Thymus (tissue), 11 donors: ENCODE measurements around the gene HS6ST3. TPM values are rescaled to one million over a fixed set of nuclear protein-coding genes. Genes with fewer than 3 reads are reported as not detected.
"Not testable (repeated sequence)": the region's sequence is repeated elsewhere in the genome, so short reads cannot be mapped to it uniquely, and the experiment has no call there.

Experiments
- DNase-seq, 9 donors: peaks; one replicate each; pipeline ENCODE4 v3.0.0-alpha.2; 2013; ENCODE audit warnings: low spot score in 9 of 9, low read depth in 6 of 9, missing footprints in 1 of 9
- H3K27ac ChIP-seq, 2 donors: one replicate each; pipeline ENCODE4 v1.5.1; 2013; ENCODE audit warnings: control low read depth in 1 of 2, low read depth in 1 of 2, low read length in 1 of 2, mild to moderate bottlenecking in 1 of 2, moderate library complexity in 1 of 2
- H3K27me3 ChIP-seq, 2 donors: one replicate each; pipeline ENCODE4 v1.5.1; 2013; ENCODE audit warnings: low read length in 1 of 2; ENCODE audit not compliant: control insufficient read depth in 2 of 2, insufficient read depth in 1 of 2
- H3K36me3 ChIP-seq, 2 donors: one replicate each; pipeline ENCODE4 v1.5.1; 2013; ENCODE audit warnings: low read length in 1 of 2, mild to moderate bottlenecking in 1 of 2, moderate library complexity in 1 of 2; ENCODE audit not compliant: control insufficient read depth in 2 of 2, insufficient read depth in 2 of 2
- H3K4me1 ChIP-seq, 2 donors: one replicate each; pipeline ENCODE4 v1.5.1; 2013; ENCODE audit warnings: low read length in 2 of 2; ENCODE audit not compliant: control insufficient read depth in 2 of 2, insufficient read depth in 2 of 2
- H3K4me3 ChIP-seq, 2 donors: one replicate each; pipeline ENCODE4 v1.5.1; 2013; ENCODE audit warnings: low read length in 2 of 2, control low read depth in 1 of 2, mild to moderate bottlenecking in 1 of 2
- H3K9me3 ChIP-seq, 2 donors: one replicate each; pipeline ENCODE4 v1.5.1; 2013; ENCODE audit warnings: low read length in 1 of 2, mild to moderate bottlenecking in 1 of 2; ENCODE audit not compliant: control insufficient read depth in 2 of 2, insufficient read depth in 1 of 2
- WGBS: extraction: QIAGEN DNeasy Blood & Tissue Kit; methylation state at CpG from one replicate; pipeline ENCODE4 v1.1.7; 2013; 5-methylcytosine and 5-hydroxymethylcytosine counted together
- polyA plus RNA-seq: library from polyadenylated mRNA; stranded (reverse); fragments of 200-250 nt; gene quantifications from one replicate; pipeline ENCODE4 v1.2.3, GENCODE V29; 2013
- total RNA-seq: library from RNA; stranded (reverse); fragments of 120-200 nt; gene quantifications from one replicate; pipeline ENCODE4 v1.2.4, GENCODE V29; 2013
- donor health status: healthy.

The HS6ST3 gene
- total and polyA plus RNA-seq, 2 donors: 0.05 to 0.07 TPM

- Histone ChIP-seq H3K27ac (no peak overlapping the region), H3K36me3 (no peaks in the 10 kb centered on the region), H3K9me3 (no peaks in the 10 kb centered on the region), H3K4me1 (no peaks in the 10 kb centered on the region), H3K27me3 (peaks cover 36 to 37% of the 10 kb centered on the region in 2 donors), H3K4me3 (no peak overlapping the region)
- DNase-seq: no peak
- 97% methylated on average over 1 of the region's 1 CpG for WGBS
These were observed 3.2 kb upstream of the HS6ST3 start for GRCh38 chr13:96086736-96087135.

- WGBS: 55% methylated on average over 4 of the region's 4 CpGs
These were observed 768 bp upstream of the HS6ST3 start for GRCh38 chr13:96089139-96089538.

GRCh38 chr13:96090240-96091101 lies 564 bp downstream of the HS6ST3 start:
- Histone ChIP-seq H3K27me3 (peaks cover 42 to 57% of the 10 kb centered on the region in 2 donors), H3K4me1 (no peaks in the 10 kb centered on the region), H3K9me3 (no peaks in the 10 kb centered on the region), H3K4me3 (no peak overlapping the region), H3K27ac (no peak overlapping the region), H3K36me3 (no peaks in the 10 kb centered on the region)
- no peak for DNase-seq
- WGBS: under 1% methylated on average over 133 of the region's 133 CpGs

More at GRCh38 chr13:96089139-96089538, 768 bp upstream of the HS6ST3 start:
- Histone ChIP-seq H3K27me3 (peaks cover 42 to 57% of the 10 kb centered on the region in 2 donors), H3K4me1 (no peaks in the 10 kb centered on the region), H3K36me3 (no peaks in the 10 kb centered on the region), H3K9me3 (no peaks in the 10 kb centered on the region), H3K4me3 (no peak overlapping the region), H3K27ac (no peak overlapping the region)
- DNase-seq: no peak

- Histone ChIP-seq H3K27me3 (peaks cover 42 to 57% of the 10 kb centered on the region in 2 donors), H3K4me3 (no peak overlapping the region), H3K36me3 (no peaks in the 10 kb centered on the region), H3K9me3 (no peaks in the 10 kb centered on the region), H3K4me1 (no peaks in the 10 kb centered on the region), H3K27ac (no peak overlapping the region)
- no peak for DNase-seq
- WGBS: 4% methylated on average over 57 of the region's 57 CpGs
These were observed 1.5 kb downstream of the HS6ST3 start for GRCh38 chr13:96091164-96092117.

GRCh38 chr13:96093296-96094006 lies 3.5 kb downstream of the HS6ST3 start:
- no peaks in the 10 kb centered on the region for H3K36me3 ChIP-seq
- H3K9me3 ChIP-seq: no peaks in the 10 kb centered on the region
- peaks cover 38 to 47% of the 10 kb centered on the region in 2 donors for H3K27me3 ChIP-seq
- no peaks in the 10 kb centered on the region for H3K4me1 ChIP-seq
- no peak overlapping the region for H3K4me3 ChIP-seq
- no peak overlapping the region for H3K27ac ChIP-seq
- DNase-seq: no peak

- H3K4me1 ChIP-seq: no peaks in the 10 kb centered on the region
These were observed 10.7 kb downstream of the HS6ST3 start for GRCh38 chr13:96100457-96101220.

GRCh38 chr13:96104516-96104915 lies 14.6 kb downstream of the HS6ST3 start:
- Histone ChIP-seq H3K27me3 (no peaks in the 10 kb centered on the region), H3K27ac (no peak overlapping the region), H3K36me3 (no peaks in the 10 kb centered on the region), H3K4me1 (no peaks in the 10 kb centered on the region), H3K4me3 (no peak overlapping the region), H3K9me3 (no peaks in the 10 kb centered on the region)
- no peak for DNase-seq
- WGBS: 67% methylated on average over 2 of the region's 2 CpGs

More at GRCh38 chr13:96100457-96101220, 10.7 kb downstream of the HS6ST3 start:
- 93% methylated on average over 4 of the region's 4 CpGs for WGBS
- Histone ChIP-seq H3K4me3 (no peak overlapping the region), H3K9me3 (no peaks in the 10 kb centered on the region), H3K27ac (no peak overlapping the region), H3K36me3 (no peaks in the 10 kb centered on the region), H3K27me3 (no peaks in the 10 kb centered on the region)
- DNase-seq: no peak

GRCh38 chr13:96108072-96108471 lies 18.2 kb downstream of the HS6ST3 start:
- DNase-seq, H3K27ac ChIP-seq, H3K27me3 ChIP-seq, H3K4me3 ChIP-seq, H3K9me3 ChIP-seq, H3K36me3 ChIP-seq, H3K4me1 ChIP-seq: not testable (repeated sequence)
- 95% methylated on average over 8 of the region's 8 CpGs for WGBS
